IPS DF 4.7 (cell line): ENCODE data around the gene FAAP20.

ENCODE experiments used
- DNase-seq: peaks from one replicate; pipeline ENCODE4 v3.0.0-alpha.2; 2013; ENCODE audit warnings: low spot score; ENCODE audit errors: extremely low read depth

FAAP20 gene

DNA sequence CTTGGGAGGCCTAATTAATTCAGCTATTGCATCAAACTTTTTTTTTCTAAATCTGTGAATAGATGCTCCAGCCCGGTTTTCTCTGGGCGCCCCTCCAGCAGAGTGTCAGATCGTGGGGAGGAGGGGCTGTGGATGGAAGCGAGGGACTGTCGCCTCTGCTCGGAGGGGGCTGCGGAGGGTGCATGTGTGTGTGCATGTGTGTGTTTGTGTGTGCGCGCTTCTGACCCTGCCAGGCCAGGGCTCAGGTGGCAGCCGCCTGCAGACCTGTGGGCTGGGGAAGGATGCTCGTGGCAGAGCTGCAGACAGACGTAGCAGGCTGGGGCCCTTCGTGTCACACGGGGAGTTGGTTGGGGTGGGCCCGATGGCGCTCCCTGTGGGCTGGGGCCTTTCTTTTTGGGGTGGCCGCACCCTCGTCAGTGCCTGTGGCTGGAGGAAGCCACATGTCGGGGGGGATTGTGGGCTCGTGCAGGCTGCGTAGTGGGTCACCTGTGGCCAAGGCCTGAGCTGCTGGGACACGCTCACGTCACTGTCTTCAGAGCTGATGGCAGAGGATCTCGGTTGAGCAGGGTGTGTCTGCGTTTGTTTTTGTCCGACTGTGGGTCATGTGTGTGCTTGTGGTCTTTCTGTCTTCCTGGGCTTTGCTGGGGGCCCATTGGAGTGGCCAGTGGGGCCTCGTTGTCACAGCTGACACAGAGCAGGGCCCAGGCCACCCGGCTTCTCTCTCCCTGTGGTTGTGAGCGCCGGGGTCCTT is 36.4 kb upstream of the FAAP20 start:
- no peak for DNase-seq

- DNase-seq = no peak
Observed at GRCh38 chr1:2229911-2230731, 35.5 kb upstream of the FAAP20 start.

DNA sequence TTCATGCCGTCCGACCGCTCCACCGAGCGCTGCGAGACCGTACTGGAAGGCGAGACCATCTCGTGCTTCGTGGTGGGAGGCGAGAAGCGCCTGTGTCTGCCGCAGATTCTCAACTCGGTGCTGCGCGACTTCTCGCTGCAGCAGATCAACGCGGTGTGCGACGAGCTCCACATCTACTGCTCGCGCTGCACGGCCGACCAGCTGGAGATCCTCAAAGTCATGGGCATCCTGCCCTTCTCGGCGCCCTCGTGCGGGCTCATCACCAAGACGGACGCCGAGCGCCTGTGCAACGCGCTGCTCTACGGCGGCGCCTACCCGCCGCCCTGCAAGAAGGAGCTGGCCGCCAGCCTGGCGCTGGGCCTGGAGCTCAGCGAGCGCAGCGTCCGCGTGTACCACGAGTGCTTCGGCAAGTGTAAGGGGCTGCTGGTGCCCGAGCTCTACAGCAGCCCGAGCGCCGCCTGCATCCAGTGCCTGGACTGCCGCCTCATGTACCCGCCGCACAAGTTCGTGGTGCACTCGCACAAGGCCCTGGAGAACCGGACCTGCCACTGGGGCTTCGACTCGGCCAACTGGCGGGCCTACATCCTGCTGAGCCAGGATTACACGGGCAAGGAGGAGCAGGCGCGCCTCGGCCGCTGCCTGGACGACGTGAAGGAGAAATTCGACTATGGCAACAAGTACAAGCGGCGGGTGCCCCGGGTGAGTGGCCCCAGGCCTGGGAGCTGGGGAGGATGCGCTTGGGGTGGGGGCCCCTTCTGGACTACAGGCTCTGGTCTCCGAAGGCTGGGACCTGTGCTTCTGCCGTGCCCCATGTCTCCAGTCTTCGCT is 34.7 kb upstream of the FAAP20 start:
- no peak for DNase-seq

GRCh38 chr1:2228694-2229036 is 34.1 kb upstream of the FAAP20 start:
- DNase-seq = no peak

GRCh38 chr1:2228157-2228594 is 33.6 kb upstream of the FAAP20 start, which contains the start of gene SKI:
TSS of gene SKI (plus strand) at chr1:2228319. CDS start at chr1:2228767, 448 bp downstream.
- no peak for DNase-seq

- DNase-seq = peak; percentile 72
Observed at GRCh38 chr1:2227346-2228156, 33.0 kb upstream of the FAAP20 start.

DNA sequence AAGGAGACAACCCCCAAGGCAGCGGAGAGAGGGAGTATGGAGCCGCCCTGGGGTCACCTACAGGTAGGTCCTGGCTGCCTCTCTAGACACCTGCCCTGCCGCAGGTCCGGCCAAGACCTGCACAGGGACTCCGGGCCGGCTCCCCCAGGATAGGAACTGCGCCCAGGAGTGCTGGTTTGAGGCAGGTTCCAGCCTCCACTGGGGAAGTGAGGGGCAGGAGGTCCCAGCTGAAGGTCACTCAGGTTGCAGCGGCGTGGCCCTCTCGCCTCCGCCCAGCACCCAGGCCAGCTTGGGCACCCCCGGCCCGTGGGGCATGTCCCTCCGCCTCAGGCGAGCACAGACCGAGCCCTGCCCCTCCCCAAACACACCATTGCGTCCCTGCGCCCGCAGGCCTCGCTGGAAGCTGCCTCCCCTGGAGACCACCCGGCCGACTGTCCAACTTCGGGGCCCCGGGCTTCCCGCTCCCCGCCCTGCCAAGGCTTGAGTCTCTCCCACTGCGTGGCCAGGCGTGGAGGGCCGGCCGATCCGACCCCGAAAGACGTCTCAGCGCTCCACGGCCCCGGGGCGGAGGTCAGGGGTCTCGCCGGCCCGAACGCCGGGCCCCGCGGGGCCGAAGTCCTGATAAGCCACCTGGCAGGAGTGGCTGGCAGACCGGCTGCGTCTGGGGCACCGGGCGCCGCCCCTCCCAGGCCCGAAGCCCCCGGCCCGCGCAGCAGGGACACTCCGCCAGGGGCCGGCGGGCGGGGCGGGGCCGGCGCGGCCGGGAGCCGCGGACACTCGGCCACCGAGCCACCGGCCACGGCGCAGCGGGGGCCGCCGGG is 32.2 kb upstream of the FAAP20 start:
- DNase-seq = no peak

DNA sequence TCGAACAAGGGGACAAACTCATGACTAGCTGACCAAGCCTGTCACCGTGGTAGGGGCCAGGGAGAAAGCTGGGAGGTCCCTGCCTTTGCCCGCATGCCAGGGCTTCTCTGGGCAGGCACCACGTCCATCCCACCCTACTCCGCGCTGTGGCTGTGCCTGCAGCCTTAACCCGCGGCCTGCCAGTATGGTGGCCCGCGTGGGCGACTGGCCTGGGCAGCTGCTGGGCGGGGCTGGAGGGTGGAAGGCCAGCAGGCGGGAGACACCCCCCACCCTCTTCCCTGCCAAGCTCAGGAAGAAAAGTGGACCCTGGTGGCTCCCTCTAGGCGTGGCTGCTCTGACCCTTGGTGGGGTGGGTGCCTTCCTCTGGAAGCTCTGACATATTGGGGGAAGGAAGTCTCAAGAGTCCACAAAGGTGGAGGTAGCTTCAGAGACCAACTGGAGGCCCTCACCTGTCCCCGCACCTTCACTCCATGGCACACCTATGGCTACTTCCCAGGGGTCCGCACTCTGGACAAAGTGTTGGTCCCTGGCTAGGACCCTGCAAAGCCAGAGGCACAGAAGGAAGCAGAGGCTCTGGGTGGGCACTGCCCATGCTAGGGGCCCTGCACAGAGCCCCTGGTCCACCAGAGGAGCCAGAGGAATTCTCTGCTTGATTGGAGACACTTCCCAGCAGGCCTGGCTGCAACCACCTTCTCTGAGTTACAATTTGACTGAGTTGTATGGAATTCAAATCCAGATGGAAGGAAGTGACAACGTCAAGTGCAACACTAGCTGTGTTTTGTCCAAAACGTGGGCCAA is 30.3 kb upstream of the FAAP20 start:
- no peak for DNase-seq

DNA sequence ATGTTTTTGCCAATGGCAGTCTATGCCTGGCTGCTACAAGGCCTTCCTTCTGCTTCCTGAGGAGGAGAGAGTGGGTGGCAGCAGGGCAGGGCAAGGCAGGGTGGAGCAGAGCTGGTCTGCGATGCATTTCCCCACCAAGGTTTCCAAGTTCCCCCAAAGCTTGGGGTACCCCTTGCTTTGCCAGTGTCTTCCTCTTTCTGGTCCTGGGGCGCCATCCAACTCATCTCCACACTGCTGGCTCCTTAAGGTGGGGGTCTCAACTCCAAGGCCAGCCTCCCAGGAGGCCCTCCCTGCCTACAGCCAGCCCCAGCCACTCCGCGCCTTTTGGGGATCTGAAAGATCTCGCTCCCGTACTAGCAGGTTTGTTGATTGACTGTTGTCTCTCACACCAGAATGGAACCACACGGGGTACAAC is 29.6 kb upstream of the FAAP20 start:
- no peak for DNase-seq

DNA sequence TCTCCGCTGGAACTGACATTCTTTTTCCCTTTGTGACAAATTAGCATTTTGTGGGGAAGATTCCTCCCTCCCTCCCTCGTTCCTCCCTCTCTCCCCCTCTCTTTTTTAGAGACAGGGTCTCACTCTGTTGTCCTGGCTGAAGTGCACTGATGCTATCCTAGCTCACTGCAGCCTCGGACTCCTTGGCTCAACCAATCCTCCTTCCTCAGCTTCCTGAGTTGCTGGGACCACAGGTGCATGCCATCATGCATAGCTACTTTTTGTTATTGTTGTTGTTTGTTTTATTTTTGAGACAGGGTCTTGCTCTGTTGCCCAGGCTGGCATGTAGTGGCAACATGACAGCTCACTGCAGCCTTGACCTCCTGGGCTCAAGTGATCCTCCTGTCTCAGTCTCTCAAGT is 26.7 kb upstream of the FAAP20 start:
- no peak for DNase-seq

GRCh38 chr1:2216767-2217058 is 22.1 kb upstream of the FAAP20 start:
- no peak for DNase-seq

DNA sequence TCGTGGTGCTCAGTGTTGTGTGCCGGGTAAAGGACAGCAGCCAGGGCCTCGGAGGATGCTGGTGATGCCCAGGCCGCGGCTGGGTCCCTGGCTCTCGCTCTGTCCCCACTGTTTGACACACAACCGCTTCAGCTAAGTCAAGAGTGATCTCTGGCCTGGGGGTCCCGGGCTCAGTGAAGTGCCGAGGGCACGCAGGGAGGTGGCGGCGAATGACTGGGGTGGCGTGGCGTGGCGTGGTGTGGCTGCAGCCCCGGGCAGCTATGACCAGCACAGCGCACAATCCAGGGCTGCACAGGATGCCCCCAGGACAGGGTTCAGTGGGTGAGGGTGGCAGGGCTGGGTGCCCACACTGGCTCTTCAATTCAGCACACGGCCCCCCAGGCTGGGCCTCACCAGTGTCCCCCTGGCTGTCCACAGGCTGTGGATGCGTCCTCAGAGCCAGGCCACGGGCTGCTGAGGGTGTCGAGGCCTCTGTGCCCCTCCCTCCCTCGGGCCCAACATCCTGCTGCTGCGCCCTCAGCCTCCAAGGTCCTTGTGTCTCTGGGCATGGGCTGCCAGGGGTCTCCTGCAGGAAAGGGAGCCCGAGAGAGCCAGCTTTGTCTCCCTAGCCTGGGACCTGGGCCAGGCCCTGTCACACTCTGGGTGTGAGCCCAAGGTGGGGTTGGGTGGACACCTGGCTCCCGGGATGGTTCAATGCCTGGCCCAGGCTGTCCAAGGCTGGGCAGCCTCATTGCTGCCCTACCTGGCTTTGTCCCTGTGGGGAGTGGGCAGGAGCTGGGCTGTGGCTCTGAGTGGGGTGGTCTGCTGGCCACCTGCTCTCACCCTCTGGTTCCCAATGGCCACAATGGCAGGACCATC is 21.6 kb upstream of the FAAP20 start:
- DNase-seq = no peak

- DNase-seq = no peak
Observed at GRCh38 chr1:2215329-2215728, 20.8 kb upstream of the FAAP20 start.

DNA sequence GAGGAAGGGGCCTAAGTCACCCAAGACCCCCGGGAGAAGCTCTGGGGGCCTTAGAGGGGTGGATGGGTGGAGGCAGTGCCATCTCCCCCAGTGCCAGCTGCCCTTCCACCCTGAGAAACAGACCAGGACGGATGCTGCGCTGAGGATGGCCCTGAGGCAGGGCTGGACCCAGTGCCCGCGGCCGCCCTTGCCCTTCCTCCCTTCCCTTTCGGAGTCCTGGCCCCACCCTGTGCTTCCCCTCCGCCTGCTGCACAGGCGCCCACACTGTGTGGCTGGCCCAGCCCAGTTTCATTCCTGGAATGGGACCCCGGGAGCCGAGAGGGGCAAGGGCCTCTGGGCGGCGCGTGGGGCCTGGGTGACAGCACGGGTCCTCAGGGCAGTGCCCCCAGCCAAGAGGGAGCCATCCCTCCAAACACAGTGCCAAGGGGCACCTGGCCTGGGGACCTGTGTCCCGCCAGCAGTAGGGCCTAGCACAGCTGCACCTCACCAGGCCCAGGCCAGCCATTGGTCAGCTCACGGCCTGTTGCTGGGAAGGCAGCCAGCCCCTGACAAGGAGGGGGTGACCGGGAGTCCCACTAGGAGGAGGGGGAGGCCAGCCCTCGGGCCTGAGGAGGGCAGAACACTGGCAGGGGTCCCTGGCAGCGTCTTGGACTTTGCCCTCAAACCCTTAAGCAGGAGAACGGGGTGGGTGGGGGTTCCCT is 20.1 kb upstream of the FAAP20 start:
- no peak for DNase-seq

GRCh38 chr1:2213576-2214505 is 19.3 kb upstream of the FAAP20 start:
- no peak for DNase-seq

GRCh38 chr1:2212532-2213491 is 18.2 kb upstream of the FAAP20 start:
- DNase-seq = no peak
